H1 (cell line): Measurements from ENCODE around the gene IDI1. TPM values are rescaled to one million over a fixed set of nuclear protein-coding genes. Genes with fewer than 3 reads are reported as not detected.

Source experiments
- BACH1 ChIP-seq: IDR thresholded peaks from 2 replicates; pipeline ENCODE4 v1.6.1; 2012; ENCODE audit warnings: low read length, improper control_type of control experiment
- MAFK ChIP-seq: IDR thresholded peaks from 2 replicates; pipeline ENCODE4 v1.6.1; 2012; ENCODE audit warnings: low read depth, mild to moderate bottlenecking, improper control_type of control experiment, low read length
- polyA plus RNA-seq, 7 experiments: library from polyadenylated mRNA; depleted of rRNA in 3 of 7; stranded (reverse) in 5 of 7; unstranded in 2 of 7; fragments of >200 nt in 5 of 7; fragments of 200-250 nt in 2 of 7; gene quantifications; 1 replicate in 5 of 7; 2 replicates in 1 of 7; 4 replicates in 1 of 7; pipeline versions ENCODE4 v1.2.1 to v1.2.3, GENCODE V29; 2011 to 2013; ENCODE audit warnings: missing spikeins in 2 of 7, mixed read lengths in 2 of 7
- total RNA-seq: library from RNA; stranded (reverse); fragmentation: NEBNext Ultra II Directional; extraction: Animal tissue kit (Norgen Biotek cat#: 25700); gene quantifications from 2 replicates; pipeline ENCODE4 v1.2.1, GENCODE V29; 2021

Gene IDI1
- total and polyA plus RNA-seq, 2 of the 8 experiments (the other 6 are each of a cell fraction or from before 2014, with no cell fraction given): 35.3 to 56.6 TPM

DNA sequence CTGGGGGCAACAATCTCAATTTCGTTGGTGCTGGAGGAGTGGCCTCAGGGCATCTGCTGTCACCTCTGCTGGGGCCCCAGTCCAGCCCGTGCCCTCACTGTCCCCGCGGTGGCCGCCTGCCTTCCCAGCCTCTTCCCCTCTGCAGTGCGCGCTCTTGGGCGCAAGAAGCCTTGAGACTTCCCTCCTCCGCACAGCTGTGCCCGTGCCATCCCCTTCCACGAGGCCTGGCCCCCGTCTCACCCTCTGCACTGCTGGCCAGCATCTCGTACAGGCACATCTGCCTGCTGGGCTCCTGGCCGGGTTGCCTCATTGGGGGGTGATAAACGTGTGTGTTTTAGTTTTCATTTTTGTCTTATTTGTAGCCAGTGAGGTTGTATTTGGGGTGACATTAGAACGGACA, 37.2 kb downstream of the IDI1 start (continued):
- TF ChIP-seq MAFK (no peak), BACH1 (no peak)
